Lower leg skin (tissue), 4 donors: ENCODE results near the gene SEPTIN7. TPM values are rescaled to one million over a fixed set of nuclear protein-coding genes. Genes with fewer than 3 reads are reported as not detected.

Experiments
- DNase-seq, 2 donors: peaks; one replicate each; pipeline ENCODE4 v3.0.0-alpha.2; 2019; ENCODE audit warnings: low spot score in 2 of 2
- H3K4me3 ChIP-seq: fragments of 200-600 bp; sonication (generic); 2 replicates; pipeline ENCODE4 v1.5.1; 2017; ENCODE audit warnings: mild to moderate bottlenecking, low read depth; ENCODE audit not compliant: poor library complexity, severe bottlenecking
- POLR2A ChIP-seq, 2 donors: fragments of 450-650 bp; IDR thresholded peaks; one replicate each; pipeline ENCODE4 v1.6.1; 2016 to 2017; ENCODE audit warnings: antibody characterized with exemption in 2 of 2, mild to moderate bottlenecking in 1 of 2, moderate library complexity in 1 of 2
- WGBS, 2 donors: methylation state at CpG; one replicate each; pipeline ENCODE4 v1.1.5; 2018; 5-methylcytosine and 5-hydroxymethylcytosine counted together
- intact Hi-C: fragments of 100-400 bp; cut with DNase I; formaldehyde crosslinking; loops from one replicate; pipeline ENCODE4 v1.15.0; 2023; ENCODE audit warnings: low total_unique reads
- total RNA-seq, 4 donors: library from RNA; depleted of rRNA; stranded (reverse); fragments of >200 nt; gene quantifications; one replicate each; pipeline ENCODE4 v1.1.0, GENCODE V29; 2016
- TF ChIP-seq, protein P1 (sequence below), 3 donors: fragments of 450-650 bp; IDR thresholded peaks; one replicate each; pipeline ENCODE4 v1.5.1; 2016; ENCODE audit warnings: antibody characterized with exemption in 3 of 3, mild to moderate bottlenecking in 3 of 3, moderate library complexity in 2 of 3

The SEPTIN7 gene
- total RNA-seq, 4 donors from 2014 or later, result 122 to 172 (median 148) TPM

DNA sequence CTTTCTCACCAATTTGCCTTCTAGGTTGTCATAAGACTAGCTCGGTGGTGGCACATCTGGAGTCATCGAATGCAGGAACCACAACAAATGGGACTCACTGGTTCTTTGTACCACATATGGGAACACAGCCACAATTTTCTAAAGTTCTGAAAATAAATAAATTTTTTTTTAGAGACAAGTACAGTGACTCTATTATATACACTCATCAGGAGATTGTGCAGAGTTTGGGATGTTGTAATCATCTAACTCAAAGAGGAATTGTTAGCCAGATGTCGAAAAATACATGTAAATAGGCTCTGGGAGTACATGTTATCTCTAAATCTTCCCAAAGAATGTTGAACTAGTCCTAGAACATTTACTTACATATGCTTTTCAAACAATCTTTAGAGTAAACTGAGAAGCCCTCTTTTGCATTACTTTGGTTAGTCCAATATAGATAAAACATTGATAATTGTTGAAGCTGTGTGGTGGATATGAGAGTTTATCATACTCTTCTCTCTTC, 19.6 kb upstream of the SEPTIN7 start:
- 53 to 66% methylated on average over 3 of the region's 3 CpGs for WGBS, 2 donors
- DNase-seq, result no peak
- intact Hi-C loops, result no loop called here
- no peak for TF ChIP-seq POLR2A (IDR thresholded peaks at IDR 0.05)
- TF ChIP-seq, protein P1, sequence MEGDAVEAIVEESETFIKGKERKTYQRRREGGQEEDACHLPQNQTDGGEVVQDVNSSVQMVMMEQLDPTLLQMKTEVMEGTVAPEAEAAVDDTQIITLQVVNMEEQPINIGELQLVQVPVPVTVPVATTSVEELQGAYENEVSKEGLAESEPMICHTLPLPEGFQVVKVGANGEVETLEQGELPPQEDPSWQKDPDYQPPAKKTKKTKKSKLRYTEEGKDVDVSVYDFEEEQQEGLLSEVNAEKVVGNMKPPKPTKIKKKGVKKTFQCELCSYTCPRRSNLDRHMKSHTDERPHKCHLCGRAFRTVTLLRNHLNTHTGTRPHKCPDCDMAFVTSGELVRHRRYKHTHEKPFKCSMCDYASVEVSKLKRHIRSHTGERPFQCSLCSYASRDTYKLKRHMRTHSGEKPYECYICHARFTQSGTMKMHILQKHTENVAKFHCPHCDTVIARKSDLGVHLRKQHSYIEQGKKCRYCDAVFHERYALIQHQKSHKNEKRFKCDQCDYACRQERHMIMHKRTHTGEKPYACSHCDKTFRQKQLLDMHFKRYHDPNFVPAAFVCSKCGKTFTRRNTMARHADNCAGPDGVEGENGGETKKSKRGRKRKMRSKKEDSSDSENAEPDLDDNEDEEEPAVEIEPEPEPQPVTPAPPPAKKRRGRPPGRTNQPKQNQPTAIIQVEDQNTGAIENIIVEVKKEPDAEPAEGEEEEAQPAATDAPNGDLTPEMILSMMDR (IDR thresholded peaks at IDR 0.05), result no peak
- no peak overlapping the region for H3K4me3 ChIP-seq

DNA sequence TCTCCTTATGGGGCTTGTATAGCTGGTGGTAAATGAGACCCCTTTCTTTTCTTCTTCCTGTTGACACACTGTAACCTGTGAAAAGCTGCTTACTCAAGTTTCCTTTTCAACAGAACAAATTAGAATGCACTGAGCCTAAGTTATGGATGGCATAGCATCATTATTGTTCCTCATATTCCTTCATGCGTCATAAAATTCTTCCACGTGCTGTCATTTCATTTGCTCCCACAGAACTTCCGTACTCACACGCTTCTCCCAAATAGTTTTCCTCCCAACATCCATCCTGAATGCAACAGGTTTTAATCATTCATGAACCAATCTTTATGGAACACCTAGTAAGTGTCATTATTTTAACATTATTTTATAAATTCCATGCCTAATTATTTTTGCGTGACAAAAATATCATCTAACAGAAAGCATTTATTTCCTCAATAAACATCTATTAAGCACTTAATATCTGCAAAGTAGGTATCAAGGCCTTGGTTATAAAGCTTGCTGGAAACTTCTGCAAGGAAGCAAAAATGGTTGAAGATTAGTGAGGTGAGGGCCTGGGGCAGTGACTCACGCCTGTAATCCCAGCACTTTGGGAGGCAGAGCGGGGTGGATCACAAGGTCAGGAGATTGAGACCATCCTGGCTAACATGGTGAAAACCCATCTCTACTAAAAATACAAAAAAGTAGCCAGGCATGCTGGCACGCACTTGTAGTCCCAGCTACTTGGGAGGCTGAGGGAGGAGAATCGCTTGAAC, 18.9 kb upstream of the SEPTIN7 start:
- H3K4me3 ChIP-seq, result no peak overlapping the region
- no peak for DNase-seq
- no peak for TF ChIP-seq POLR2A (IDR thresholded peaks at IDR 0.05)
- TF ChIP-seq, protein P1 (IDR thresholded peaks at IDR 0.05), result no peak
- intact Hi-C loops, result no loop called here
- WGBS, 2 donors, result 89 to 95% methylated on average over 9 of the region's 9 CpGs

DNA sequence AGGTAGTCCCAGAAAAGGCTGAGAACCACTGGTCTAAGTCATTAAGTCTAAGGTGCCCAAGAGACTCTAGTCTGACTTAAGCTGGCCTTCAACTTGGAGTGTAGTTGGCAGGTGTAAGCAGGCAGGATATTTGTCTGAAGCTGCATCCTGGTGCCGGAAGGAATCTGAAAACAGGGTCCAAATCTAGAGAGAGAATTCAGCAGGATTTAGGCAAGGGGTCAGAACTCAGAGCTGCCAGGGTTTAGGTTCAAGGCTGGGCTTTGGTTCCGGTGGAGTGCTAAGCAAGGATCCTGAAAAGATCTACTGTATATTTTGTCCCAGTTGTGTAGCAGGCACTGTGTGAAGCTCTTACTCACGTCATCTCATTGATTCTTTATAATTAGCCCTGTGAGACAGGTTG, 16.5 kb upstream of the SEPTIN7 start:
- intact Hi-C loops, result no loop called here
- WGBS, 2 donors, result 91 to 96% methylated on average over 3 of the region's 3 CpGs
- DNase-seq, result no peak
- TF ChIP-seq, protein P1 (IDR thresholded peaks at IDR 0.05), result no peak
- TF ChIP-seq POLR2A (IDR thresholded peaks at IDR 0.05), result no peak
- no peak overlapping the region for H3K4me3 ChIP-seq

DNA sequence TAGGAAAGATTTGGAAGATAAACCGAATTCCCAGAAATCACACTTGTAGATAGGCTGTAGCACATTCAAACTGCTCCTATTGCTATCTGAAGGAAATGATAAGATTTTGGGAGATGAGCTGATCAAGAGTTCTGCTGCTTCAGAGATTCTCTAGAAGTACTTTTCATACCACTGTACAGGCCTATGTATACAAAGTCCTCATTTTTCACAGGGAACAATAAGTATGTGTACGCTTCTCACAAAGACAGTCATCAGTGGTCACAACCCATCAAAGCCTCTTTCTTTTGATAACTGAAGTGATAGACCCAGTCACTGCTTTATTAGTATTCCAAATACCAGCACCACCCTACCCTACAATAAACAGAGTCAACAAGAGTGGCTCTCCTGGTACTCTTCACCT, 15.6 kb upstream of the SEPTIN7 start:
- no peak overlapping the region for H3K4me3 ChIP-seq
- intact Hi-C loops, result no loop called here
- TF ChIP-seq, protein P1 (IDR thresholded peaks at IDR 0.05), result no peak
- no peak for TF ChIP-seq POLR2A (IDR thresholded peaks at IDR 0.05)
- no peak for DNase-seq
- WGBS, 2 donors, result 87 to 93% methylated on average over 2 of the region's 2 CpGs

DNA sequence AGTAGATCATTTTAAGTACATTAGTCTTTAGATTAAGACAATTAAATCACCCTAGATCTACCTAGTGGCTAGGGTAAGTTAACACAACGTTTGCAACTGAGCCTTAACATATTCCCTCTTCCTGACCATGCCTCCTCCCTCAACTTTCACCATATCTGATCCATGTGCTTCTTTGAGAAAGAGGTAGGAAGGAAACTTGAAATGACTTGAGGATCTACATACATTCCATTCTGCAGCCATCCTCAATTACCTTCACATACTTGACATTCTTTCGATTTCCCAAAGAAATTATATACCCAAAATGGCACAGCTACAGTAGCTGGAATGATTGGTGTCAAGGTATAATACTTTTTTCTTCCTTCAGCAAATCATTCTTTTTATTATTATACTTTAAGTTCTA, 12.9 kb upstream of the SEPTIN7 start:
- intact Hi-C loops, result no loop called here
- no peak for DNase-seq
- H3K4me3 ChIP-seq, result no peak overlapping the region
- WGBS, 2 donors, result 60 to 61% methylated on average over 2 of the region's 2 CpGs
- TF ChIP-seq, protein P1 (IDR thresholded peaks at IDR 0.05), result no peak
- TF ChIP-seq POLR2A (IDR thresholded peaks at IDR 0.05), result no peak
